ENCODE data around the gene SLC13A2.

Gene SLC13A2

DNA sequence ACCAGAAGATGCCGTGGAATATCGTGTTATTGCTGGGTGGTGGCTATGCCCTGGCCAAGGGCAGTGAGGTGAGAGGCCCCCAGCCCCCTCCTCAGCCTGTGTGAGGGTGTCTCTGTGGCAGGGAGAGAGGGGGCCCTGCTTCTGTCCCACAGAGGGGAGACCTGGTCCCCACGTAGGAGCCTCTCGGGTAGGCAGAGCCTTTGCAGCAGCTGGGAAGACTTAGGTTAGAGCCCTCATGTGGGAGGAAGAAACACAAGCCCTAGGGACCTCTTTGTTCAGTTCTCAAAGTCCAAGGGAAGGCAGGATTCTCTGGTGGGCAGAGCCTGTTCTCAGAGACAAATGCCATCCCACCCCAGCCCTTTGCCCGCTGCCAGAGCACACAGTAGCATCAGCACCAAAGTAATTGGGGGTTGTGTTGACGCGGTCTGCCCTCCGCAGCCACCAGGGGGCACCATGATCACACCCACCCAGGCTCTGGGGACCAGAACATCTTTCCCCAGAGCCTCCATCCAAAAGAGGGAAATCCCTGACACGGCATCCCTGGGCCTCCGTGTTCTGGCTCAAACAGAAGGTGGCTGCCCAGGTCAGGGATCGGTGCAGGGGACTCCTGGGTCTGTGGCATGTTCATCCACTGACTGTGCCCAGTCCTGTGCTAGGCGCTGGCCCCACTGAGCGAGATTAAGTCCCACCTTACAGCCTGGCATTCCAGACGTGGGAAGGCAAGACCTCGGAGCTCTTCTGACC, 21.2 kb downstream of the SLC13A2 start:
- no peak for DNase-seq

DNA sequence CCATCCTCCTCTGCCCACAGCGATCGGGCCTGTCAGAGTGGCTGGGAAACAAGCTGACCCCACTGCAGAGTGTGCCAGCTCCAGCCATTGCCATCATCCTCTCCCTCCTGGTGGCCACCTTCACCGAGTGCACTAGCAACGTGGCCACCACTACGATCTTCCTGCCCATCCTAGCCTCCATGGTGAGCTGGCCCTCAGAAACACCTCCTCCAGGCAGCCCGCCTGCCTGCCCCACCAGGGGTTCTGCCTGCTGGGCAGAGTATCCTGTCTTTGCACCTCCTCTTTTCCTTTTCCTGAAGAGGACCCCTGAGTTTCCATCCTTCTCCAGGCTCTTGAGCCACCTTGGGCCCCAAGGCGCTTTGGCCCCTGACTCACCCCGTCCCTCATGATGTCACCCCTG, 22.2 kb downstream of the SLC13A2 start:
- no peak for DNase-seq

DNA sequence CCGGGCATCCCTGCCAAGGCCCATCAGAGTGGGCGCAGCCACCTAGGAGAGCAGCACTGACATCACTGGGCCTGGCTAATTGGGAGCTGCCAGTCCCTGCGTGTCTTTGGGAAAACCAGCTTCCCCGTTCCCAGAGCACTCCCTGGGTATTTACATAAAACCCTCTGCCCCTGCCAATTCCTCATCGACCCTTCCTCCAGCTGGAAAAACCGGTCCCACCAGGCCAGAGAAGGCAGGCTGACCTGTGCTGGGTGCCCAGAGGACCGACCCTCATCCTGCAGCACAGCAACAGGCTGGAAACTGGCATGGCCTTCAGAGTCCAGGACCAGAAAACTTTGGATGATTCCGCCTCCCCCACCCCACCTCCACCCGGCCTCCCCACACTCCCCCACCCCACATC, 24.5 kb downstream of the SLC13A2 start:
- DNase-seq, result no peak

DNA sequence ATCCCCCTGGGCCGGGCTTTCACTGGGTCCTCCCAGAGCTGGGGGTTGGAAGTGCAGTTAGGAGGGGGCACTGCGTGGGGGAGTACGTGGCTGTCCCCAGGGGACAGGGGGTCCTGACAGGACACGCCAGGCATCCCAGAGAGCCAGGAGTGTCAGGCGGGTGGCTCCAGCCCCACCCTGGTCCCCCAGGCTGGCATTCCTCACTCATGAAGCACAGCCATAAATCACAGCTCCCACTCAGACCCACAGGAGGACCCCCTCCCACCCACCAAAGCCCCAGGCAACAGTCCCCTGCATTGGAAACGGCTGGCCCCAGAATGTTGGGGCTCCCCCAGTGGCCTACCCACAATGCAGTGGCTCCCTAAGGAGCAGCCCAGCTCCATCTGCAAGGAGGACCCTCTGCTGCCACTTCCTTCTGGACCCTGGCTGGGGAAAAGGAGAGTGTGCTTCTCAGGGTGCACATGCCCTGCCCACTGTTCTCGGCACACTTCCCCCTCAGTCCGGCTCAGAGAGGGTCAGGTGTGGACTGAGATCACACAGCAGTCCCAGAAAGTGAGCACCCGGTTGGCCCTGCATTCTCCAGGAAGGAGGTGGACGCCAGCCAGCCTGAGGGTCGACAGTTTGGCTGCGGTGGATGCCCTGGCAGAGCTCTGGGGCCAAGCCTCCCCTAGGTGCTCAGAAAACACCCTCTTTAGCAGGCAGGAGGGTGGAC, 25.4 kb downstream of the SLC13A2 start:
- DNase-seq, result no peak

DNA sequence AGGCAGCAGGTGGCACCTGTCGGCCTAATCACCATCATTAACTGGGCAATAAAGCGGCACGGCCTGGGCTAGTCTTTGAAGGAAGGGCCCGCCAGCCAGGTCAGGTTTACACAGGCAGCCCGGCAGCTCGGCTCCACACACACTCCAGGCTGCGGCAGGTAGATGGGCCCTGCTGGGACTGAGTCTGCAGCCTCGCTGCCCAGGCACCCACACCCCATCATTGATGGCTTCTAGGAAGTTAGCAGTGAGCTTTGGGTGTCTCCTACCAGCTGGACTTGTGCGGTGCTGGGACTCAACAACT, 25.9 kb downstream of the SLC13A2 start:
- DNase-seq, result no peak

DNA sequence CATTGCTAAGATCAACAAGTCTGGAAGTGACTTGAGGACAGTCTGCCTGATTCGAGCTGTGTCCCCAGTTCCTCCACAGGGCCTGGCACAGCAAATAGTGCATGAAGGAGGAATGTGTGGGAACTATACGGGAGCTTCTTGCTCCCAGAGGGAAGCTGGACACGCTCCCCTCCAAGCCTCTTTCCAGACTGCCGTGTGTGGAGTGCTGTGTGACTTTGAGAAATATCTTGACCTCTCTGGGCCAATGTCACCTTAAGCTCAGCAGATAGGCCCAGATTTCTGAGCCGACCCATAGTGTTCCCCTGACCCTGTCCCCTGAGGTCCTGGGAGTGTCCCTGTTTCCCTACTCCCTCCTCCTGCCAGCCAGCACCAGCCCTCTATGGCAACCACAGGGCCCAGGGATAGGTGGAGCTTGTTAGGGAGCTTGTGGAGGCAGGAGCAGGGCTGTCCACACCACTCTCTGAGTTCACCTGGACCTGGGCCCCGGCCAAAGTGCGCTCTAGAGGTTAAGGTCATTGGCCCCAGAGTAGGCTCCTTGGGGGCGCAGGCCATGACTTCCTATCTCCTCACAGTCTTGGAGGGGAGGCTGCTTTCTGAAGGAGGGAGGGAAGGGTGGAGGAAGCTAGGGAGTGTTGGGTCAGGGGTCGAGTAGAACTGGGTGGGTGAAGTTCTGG, 26.4 kb downstream of the SLC13A2 start:
- no peak for DNase-seq

DNA sequence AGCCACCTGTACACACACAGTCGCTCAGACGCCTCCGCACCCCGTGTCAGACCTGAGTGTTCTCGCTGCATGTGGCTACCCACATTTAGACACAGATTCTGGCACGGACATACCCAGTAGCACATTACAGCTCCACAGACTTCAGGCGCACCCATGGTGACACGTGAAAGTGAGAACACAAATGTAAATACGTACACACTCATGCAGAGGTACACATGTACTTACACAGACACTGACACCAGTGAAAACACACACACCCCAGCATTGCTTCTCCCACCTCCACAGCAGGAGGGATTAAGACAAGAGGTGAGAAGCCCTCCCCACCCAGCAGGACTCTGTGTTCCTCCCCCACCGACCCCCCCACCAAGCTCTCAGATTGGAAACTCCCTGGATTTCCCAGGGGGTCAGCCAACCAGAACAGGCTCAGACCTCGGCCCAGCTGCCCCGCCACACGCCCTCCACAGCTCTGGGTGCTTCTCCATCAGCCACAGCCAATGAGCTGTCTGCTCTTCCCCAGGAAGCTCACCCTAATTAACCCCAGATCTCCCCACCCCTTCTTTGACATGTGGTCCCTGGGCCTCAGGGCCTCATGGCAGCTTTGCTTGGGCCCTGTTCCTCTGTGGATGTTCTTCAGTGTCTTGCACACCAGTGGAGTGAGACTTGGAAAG, 27.4 kb downstream of the SLC13A2 start:
- DNase-seq, result no peak

DNA sequence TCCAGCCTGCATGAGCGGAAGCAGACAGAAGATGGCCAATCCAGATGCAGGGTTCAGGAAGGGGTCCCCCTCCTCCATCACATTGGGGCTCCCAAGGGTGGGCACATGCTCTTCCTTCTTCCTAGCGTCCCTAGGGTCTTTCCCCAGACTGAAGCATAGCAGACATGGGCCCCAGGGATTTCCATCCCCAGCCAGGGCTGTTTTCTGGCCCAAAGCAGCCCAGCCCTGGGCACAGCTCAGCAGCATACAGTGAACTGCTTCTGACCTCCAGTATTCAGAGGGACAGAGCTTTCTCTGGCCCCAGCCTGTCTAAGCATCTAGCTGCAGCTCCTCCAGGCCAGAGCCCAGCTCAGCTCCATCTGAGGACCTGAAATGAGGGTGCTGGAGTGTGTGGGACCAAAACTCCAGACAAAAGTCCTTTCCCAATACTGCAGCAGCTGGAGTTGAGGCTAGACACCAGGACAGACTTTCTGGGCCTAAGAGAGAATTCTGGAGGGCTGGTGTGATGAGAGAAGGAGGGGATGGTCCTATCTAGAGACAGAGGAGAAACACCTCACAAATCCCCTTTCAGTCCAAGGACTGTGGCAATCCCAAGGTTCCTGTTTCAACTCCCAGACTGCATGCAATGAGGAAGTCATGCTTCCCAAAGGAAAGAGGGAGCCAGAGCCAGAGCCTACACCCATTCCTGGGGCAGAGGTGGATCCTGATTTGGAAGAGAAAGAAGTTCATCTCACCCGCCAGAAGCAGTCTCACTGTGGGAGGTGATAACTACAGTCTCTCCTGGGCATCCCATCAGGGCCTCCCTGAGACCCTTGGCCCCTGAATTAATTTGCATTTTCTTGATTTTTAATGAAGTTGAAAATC, 28.2 kb downstream of the SLC13A2 start:
- no peak for DNase-seq

DNA sequence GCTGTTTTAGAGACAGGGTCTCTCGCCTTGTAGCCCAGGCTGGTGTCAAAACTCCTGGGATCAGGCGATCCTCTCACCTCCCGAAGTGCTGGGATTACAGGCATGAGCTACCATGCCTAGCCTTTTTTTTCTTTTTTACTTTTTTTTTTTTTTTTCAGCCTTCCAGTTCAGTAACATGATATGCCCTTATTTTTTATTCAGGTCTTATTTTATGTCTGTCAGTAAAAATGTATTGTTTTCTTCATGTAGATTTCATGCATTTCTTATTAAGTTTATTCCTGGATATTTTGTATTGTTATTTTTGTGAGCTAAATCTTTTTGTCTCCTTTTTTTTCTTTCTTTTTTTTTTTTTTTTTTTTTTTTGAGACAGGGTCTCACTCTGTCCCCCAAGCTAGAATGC, 30.0 kb downstream of the SLC13A2 start:
- DNase-seq, result no peak

DNA sequence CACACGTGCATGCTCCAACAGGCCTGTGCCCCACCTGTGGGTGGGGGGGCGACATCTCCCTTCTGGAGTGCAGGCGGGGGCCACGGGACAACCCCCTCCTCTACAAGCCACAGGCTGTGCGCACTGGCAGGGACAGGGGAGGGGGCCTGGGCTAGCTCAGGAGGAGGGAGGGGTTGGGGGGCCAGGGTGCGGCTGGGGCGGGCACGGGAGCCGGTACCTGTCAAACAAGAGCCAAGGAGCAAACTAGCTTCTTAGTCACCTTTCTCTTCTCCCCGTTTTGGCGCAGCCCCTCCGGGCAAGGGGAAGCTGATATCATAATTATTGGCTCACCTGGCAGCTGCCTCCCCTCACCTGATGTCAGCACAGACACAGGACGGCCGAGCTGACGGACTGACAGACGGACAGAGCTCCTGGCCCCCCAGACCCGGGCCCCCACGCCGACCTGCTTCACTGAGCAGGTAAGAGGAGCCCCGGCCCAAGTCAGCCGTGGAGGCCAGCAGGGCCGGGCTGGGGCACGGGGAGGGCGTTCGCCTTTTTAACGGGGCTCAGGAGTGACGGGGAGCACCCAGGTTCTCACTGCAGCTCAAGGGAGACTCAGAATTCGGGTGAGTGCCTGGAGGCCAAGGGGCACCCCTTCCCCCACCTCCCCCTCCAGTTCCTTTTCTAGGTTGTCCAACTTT, 32.7 kb downstream of the SLC13A2 start, which contains the start of gene FOXN1:
FOXN1 (plus strand) TSS at position 363 of the 680 bp plus-strand sequence. CDS start 17,622 bp downstream, outside the sequence.
- DNase-seq, result no peak

DNA sequence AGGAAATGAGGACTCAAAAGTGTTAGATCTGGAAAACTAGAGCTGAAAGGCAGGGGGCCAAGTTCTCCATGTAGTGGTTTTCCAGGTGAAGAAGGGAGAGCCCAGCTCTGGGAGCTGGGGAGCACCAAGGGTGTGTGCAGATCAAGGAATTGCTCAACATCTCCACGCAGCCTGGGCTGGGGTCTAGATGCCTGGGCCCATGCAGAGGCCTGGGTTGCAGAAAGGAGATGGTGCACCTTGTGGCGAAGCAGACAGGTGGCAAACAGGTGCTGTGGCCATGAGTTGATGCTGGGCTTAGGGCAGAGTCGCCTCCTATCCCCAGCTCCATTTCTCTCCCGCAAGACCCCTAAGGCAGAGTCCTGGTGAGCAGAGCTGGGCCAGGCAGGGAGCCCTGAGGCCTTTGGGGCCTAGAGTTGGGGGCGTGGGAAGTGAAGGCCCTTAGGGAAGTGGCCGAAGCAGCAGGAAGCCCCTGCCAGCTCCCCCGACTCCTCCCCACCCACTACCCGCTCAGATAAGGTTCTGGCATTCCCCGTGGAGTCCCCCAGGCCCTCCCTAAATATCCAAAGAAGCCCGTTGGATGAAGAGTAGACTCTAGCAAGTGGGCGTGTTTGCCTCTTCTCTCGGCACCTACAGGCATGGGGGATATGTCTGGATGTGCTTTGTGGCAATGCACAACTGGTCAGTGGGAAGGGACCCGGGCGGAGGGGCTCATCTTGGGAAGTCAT, 33.5 kb downstream of the SLC13A2 start:
- DNase-seq, result no peak

DNA sequence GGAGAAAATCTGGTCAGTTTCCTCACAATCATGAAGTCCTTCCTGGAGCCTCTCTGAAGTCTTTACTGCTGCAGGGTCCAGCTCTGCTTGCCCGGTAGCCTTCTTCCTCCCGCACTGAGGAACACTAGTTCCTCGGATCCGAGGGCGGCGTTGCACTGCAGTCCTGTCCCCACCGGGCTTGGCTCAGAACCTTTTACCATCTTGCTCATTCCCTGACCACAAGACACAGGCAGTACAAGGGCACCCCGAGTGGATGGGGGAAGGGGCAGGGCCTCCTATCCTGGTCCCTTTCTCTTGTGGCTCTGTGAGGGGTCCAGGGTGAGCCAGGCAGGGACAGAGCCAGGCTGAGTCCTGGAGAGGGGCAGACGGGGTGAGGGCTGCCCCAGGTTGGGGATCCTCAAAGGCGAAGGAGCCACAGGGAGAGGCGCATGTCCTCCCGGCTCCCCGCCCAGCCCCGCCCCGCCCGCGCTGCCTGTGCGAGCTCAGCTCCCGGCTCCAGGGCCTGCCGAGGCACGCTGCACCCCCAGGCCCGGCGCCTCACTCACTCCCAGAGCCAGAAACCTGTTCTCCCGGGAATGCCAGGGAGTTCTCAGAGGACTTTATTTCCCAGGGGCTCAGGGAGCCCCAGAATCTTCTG, 34.2 kb downstream of the SLC13A2 start:
- DNase-seq, result no peak

DNA sequence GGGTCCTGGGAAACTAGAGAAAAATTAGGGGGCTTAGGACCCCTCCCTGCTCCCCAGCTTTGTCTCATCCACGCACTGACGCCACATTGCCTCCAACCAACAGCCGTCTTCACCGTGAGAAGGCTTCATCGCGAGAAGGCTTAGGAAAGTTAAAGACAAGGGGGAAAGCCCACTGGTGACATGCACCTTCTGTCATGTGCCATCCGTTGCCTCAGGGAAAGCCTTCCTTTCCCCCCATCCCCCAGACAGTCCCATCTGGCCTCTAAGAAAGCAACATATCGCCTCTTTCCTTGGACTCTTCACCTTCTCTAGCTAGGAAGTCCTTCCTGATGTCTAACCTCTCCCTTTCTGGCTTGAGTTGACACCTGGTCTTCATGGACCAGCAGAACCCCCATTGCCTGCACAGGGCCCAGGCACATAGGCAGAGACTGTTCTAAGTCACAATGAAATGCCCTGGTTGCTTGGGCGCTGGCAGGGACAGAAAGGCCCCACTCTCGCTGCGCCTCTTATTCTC, 34.8 kb downstream of the SLC13A2 start:
- DNase-seq, result no peak

DNA sequence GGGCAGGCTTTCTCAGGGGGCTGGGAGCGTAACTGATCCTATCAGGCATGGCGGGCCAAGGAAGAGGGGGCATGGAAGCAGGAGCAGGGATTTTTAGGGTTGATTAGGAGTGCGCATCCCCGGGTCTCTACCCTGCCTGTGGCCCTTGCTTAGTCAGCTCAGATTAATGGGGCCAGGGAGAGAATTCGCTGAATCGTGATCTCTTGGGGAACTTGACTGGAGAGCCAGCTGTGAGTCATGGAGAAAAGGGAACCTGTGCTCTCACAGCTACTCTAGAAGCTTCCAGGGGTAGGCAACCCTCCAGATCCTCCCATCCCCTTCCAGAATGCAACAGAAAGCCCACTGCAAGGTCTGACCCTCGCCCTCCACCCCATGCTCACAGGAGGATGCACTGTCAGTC, 36.3 kb downstream of the SLC13A2 start:
- no peak for DNase-seq

DNA sequence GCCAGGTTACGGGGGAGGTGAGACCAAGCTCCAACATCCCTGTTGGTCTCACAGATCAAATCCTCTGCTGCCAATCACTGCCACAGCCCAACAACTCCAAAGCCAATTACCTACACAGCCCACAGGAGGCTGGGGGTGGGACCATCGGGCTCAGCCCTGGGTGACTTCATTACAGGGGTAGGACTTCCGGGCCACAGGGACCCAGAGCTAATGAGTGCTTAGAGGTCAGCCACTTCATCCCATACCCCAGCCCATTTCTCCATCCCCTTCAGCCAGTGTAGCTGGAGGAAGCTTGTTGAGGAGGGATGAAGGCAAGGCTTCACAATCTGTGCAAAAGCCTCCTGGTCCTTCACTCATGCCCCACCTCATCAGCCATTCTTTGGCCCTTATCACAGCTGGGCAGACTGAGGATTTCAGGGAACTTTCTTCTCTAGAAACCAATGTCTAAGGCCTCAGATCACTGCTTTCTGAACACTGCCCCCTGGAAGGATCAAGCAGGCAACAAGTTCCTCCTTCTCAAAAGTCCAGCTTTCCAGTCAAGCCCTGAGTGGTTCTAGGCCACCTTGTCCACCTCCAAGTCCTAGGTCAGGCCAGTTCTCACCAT, 38.5 kb downstream of the SLC13A2 start:
- DNase-seq, result no peak

DNA sequence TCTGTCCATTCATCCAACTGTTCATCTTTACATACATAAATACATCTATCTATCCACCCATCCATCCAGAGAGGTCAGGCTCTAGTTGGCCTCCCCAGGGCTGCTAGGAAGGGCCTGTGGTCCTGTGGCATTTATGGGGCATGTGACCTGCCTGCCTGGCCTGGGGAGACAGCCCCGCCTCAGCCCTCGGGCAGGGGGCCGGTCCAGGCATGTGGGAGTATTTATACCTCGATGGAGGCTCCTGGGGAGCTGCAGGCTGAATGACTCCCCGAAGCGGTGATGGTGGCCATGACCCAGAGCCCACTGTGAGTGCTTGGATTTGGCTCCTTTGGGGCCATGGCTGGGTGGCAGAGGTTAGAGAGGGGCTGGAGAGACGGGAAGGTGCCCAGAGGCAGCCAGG, 40.0 kb downstream of the SLC13A2 start:
- DNase-seq, result no peak

DNA sequence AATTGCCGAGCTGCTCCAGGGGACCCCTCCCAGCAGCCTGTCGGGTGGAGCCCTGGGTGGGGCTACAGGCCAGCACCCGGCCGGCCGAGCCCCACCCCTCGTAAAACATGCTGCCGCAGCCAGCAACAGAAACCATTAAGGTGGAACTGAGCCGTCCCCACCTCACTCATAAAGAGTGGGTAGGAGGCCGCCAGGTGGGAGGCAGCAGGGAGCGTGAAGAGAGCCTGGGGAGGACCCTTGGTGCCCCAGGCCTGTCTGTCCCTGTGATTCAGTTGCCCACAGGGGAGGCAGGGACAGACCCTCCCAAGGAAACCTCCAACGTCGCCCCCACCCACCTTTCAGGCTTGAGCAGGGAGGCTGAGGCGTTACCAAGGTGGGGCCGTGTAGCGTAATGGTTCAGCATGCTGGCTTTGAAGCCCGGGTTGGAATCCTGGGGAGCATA, 41.1 kb downstream of the SLC13A2 start:
- no peak for DNase-seq

DNA sequence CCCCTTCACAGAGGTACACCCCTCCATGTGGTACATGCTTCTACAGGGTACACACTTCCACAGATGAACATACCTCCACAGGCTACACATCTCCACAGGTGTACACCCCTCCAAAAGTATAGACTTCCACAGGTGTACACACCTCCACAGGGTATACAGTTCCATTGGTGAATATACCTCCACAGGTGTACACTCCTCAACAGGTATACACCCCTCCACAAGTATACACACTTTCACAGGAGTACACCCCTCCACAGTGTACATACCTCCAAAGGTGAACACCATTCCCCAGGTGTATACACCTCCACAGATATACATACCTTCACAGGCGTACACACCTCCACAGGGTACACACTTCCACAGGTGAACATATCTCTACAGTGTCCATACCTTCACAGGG, 42.1 kb downstream of the SLC13A2 start:
- DNase-seq, result no peak

DNA sequence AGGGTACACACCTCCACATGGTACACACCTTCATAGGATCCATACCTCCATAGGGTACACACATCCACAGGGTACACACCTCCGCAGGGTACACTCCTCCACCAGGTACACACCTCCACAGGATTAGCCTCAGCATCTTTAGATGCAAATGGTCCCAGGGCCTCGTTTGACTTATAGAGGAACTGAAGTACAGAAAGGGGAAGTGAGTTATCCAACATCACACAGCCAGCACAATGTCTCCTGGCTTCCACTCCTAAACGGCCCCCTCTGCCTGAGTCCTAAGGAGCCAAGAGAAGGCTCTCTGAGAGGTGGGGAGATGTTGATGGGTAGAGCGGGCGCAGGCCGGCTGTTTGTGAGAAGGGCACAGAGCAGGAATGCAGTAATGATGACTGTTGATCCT, 44.7 kb downstream of the SLC13A2 start:
- DNase-seq, result no peak

DNA sequence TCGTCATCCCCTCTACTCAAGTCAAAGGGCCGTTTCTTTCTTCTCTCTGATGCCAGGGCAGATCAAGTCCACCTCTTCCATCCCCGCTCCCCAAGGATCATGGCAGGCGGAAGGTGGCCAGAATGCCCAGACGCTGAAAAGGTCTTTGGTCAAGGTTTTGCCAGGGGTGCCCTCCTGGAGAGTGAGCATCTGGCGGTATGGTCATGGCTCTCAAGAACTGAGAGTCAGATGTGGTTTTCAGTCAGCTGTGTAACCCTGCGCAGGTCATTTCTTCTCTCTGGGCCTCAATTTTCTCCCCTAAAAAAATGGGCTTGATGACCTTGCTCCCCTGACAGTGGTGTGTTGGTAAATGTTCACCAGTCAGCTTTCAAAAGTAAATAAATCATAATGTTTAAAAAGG, 45.1 kb downstream of the SLC13A2 start:
- DNase-seq, result no peak
